Measurements from ENCODE around the gene THG1L.

THG1L gene

GRCh38 chr5:157729858-157730257 lies 1.4 kb upstream of the THG1L start:
- FAIRE-seq: no peak

- FAIRE-seq: no peak
Measured at GRCh38 chr5:157730900-157731271, 334 bp upstream of the THG1L start.

GRCh38 chr5:157732130-157732514 lies 902 bp downstream of the THG1L start:
- FAIRE-seq: no peak

- no peak for FAIRE-seq
Measured at GRCh38 chr5:157732596-157733262, 1.5 kb downstream of the THG1L start.

- no peak for FAIRE-seq
Measured at GRCh38 chr5:157734436-157734835, 3.2 kb downstream of the THG1L start.

GRCh38 chr5:157735991-157736390 lies 4.8 kb downstream of the THG1L start:
- FAIRE-seq: no peak

- FAIRE-seq: no peak
Measured at GRCh38 chr5:157739388-157740228, 8.4 kb downstream of the THG1L start.

GRCh38 chr5:157740229-157740610 lies 9.0 kb downstream of the THG1L start:
- no peak for FAIRE-seq

- FAIRE-seq: no peak
Measured at GRCh38 chr5:157741131-157741530, 9.9 kb downstream of the THG1L start.

- FAIRE-seq: no peak
Measured at GRCh38 chr5:157743163-157744050, 12.2 kb downstream of the THG1L start, which contains the start of gene LSM11. TSS of gene LSM11 (plus strand) at chr5:157743712. CDS start at chr5:157743751, 39 bp downstream.

GRCh38 chr5:157744051-157745011 lies 13.1 kb downstream of the THG1L start:
- no peak for FAIRE-seq

- no peak for FAIRE-seq
Measured at GRCh38 chr5:157745041-157745456, 13.8 kb downstream of the THG1L start.

GRCh38 chr5:157747173-157747740 lies 16.0 kb downstream of the THG1L start:
- no peak for FAIRE-seq

- FAIRE-seq: no peak
Measured at GRCh38 chr5:157747766-157748700, 16.8 kb downstream of the THG1L start.

GRCh38 chr5:157748760-157749461 lies 17.7 kb downstream of the THG1L start:
- FAIRE-seq: no peak

GRCh38 chr5:157749462-157749799 lies 18.2 kb downstream of the THG1L start:
- FAIRE-seq: no peak

GRCh38 chr5:157750320-157750719 lies 19.1 kb downstream of the THG1L start:
- no peak for FAIRE-seq

- FAIRE-seq: no peak
Measured at GRCh38 chr5:157756122-157756521, 24.9 kb downstream of the THG1L start.

GRCh38 chr5:157758706-157759105 lies 27.5 kb downstream of the THG1L start:
- FAIRE-seq: no peak

Measured in endometrium (tissue), 2 donors.